GM23248 (cell line): ENCODE results near the gene SMAD5.

ENCODE experiments used
- EZH2 ChIP-seq: fragments of 200-600 bp; sonication (generic); IDR thresholded peaks from 2 replicates; pipeline ENCODE4 v1.6.1; 2018; ENCODE audit warnings: antibody characterized with exemption, mild to moderate bottlenecking; ENCODE audit not compliant: insufficient read depth, poor library complexity, severe bottlenecking
- EZH2phosphoT487 ChIP-seq: fragments of 200-600 bp; sonication (generic); IDR thresholded peaks from 2 replicates; pipeline ENCODE4 v1.6.1; 2018; ENCODE audit warnings: antibody characterized with exemption, moderate library complexity, mild to moderate bottlenecking, low read depth; ENCODE audit not compliant: insufficient read depth

GRCh38 chr5:136098176-136098575, 34.5 kb upstream of the SMAD5 start:
- TF ChIP-seq EZH2 (no peak), EZH2phosphoT487 (no peak)
